ENCODE results near the gene MAP4K1.
"Not testable (repeated sequence)": the region's sequence is repeated elsewhere in the genome, so short reads cannot be mapped to it uniquely, and the experiment has no call there.

Gene MAP4K1

DNA sequence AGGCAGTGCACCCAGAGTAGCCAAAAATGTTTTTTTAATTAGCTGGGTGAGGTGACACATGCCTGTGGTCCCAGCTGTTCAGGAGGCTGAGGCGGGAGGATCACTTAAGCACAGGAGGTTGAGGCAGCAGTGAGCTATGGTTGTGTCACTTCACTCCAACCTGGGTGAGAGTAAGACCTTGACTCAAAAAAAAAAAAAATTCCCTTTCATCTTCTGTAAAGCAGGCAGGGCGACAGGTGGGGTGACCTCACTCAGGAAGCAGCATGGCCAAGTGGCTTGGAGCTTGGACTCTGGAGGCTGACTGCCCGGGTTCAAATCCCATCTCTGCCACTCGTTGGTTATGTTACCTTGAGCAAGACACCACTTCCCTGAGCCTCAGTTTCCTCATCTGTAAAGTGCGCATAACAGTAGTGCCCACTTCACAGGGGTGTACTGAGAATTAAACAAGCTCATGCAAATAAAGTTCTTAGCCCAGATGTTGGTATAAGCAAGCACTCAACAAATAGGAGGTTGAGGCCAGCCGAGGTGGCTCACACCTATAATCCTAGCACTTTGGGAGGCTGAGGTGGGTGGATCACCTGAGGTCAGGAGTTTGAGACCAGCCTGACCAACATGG is 48.3 kb downstream of the MAP4K1 start:
- DNase-seq (ENCODE audit: low read depth in 2 of 2), result no peak

DNA sequence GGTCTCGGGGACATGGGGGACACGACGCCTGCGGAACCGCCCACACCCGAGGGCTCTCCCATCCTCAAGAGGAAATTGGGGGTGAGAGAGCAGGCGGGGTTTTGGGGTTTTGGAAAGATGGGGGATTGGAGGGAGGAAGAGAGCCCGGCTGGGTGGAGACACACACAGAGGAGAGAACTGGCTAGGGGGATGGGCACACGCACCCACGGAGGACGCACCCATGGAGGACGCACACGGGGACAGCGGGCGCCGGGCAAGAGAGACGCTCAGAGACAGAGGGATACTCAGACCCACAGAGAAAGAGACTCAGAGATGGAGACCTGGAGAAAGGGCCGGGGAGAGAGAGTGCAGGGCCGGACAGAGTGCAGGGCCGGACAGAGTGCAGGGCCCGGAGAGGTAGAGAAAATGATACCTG is 52.1 kb downstream of the MAP4K1 start:
- DNase-seq (ENCODE audit: low read depth in 2 of 2), result no peak

DNA sequence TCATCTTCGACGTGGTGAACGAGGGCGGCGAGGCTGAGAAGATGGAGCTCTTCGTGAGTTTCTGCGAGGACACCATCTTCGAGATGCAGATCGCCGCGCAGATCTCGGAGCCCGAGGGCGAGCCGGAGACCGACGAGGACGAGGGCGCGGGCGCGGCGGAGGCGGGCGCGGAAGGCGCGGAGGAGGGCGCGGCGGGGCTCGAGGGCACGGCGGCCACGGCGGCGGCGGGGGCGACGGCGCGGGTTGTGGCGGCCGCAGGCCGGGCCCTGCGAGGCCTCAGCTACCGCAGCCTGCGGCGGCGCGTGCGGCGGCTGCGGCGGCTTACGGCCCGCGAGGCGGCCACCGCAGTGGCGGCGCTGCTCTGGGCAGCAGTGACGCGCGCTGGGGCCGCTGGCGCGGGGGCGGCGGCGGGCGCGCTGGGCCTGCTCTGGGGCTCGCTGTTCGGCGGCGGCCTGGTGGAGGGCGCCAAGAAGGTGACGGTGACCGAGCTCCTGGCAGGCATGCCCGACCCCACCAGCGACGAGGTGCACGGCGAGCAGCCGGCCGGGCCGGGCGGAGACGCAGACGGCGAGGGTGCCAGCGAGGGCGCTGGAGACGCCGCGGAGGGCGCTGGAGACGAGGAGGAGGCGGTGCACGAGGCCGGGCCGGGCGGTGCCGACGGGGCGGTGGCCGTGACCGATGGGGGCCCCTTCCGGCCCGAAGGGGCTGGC is 52.6 kb downstream of the MAP4K1 start:
- DNase-seq (ENCODE audit: low read depth in 2 of 2), result peak; percentile 12 to 24

DNA sequence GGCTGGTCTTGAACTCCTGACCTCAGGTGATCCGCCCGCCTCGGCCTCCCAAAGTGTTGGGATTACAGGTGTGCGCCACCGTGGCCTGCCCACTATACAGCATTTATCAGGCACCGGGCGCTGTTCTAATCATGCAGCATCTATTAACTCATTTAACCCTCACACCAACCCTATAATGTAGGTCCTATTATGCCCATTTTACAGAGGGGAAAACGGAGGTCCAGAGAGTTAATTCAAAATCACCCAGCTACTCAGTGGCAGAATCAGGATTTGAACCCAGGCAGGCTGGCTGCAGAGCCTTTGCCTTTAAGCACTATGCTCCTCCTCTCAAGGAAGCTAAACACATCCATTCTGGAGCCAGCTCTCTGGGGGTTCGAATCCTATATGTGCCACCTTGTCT is 54.3 kb downstream of the MAP4K1 start:
- no peak for DNase-seq (ENCODE audit: low read depth in 2 of 2)

DNA sequence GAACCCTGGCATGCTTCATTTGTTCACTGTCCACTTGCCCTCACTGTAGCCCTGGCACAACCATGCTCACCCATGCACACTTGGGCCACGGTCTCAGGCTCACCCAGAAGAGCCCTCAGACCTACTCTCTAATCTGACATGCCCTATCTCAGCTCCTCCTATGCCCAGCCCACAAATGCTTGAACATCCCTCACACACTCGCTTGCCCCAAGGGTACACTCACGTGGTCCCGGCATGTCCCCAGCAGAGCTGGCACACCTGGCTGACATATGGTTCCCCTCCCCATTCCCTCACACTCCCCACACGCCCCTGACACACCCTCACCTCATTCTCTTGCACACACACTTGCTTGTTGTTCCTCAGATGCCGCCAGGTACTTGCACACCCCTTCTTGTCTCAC is 55.7 kb downstream of the MAP4K1 start:
- no peak for DNase-seq (ENCODE audit: low read depth in 2 of 2)

DNA sequence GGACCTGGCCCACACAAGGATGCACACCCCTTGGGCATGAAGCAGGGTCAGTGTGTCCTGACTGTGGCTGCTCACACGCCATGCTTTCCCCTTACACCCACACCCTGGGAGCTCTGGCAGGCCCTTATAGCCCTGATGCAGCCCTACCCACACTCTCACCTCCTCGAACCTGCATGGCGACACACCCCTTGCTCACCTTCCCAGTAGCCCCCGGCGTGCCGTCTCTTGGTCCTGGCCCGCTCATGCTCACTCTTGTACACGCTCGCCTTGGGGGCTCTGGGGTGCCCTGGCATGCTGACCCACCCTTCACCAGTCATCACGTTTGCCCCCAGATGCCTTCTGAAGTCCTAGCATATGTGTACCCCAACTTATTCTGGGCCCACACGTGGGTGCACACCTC is 56.1 kb downstream of the MAP4K1 start:
- DNase-seq (ENCODE audit: low read depth in 2 of 2), result no peak

DNA sequence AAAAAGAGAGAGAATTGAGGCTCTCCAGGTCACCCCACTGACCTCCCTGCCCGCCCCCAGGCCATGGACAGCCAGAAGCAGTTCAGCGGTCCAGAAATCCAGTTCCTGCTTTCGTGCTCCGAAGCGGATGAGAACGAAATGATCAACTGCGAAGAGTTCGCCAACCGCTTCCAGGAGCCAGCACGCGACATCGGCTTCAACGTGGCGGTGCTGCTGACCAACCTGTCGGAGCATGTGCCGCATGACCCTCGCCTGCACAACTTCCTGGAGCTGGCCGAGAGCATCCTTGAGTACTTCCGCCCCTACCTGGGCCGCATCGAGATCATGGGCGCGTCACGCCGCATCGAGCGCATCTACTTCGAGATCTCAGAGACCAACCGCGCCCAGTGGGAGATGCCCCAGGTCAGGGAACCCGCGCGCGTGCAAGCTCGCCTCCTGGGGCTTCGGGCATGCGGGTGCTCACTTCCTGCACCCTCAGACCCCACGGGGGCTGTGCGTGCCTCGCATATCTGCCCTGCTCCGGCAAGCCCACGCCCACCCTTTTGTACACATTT is 56.6 kb downstream of the MAP4K1 start:
- no peak for DNase-seq (ENCODE audit: low read depth in 2 of 2)

DNA sequence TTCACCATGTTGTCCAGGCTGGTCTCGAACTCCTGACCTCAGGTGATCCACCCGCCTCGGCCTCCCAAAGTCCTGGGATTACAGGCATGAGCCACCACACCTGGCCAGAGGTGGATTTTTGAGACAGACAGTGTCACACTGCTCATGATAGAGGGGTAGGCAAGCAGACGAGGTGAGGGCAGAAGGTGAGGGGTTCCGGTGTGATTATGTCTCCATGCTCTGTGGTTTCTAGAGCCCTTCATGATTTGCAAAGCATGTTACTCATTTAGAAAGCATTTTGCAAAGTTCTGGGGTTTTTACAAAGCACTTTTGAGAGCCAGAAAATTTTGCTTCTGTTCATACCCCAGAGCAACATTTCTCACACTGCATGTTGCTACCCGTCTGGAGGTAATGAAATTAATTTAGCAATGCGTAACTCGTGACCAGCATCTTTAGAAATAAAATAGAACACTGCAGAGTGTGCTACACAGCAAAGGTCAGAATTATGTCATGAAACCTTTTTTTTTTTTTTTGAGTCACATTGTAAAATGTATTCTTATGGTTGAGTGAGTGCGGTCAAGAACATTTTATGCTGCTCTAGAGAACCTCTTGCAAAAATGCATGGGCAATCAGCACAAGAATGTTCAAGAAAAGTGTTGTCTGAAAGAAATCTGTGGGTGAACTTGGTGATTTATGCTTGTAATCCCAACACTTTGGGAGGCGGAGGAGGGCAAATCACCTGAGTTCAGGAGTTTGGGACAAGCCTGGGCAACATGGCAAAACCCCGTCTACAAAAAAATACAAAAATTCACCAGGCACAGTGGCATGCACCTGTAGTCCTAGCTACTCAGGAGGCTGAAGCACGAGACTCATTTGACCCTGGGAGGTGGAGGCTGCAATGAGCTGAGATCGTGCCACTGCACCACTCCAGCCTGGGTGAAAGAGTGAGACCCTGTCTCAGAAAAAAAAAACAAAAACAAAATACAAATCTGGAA is 58.0 kb downstream of the MAP4K1 start:
- no peak for DNase-seq (ENCODE audit: low read depth in 2 of 2)

DNA sequence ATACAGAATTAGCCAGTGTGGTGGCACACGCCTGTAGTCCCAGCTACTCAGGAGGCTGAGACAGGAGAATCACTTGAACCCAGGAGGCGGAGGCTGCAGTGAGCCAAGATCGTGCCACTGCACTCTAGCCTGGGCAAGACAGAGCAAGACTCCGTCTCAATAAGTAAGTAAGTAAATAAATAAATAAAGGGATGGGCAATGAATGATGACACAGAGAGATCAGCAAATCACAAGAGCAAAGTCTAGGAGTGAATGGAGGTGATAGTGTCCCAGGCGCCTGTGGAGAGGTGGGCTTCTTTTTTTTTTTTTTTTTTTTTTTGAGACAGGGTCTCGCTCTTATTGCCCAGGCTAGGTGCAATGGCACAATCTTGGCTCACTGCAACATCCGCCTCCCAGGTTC is 58.8 kb downstream of the MAP4K1 start:
- not testable (repeated sequence) for DNase-seq (ENCODE audit: low read depth in 2 of 2)

DNA sequence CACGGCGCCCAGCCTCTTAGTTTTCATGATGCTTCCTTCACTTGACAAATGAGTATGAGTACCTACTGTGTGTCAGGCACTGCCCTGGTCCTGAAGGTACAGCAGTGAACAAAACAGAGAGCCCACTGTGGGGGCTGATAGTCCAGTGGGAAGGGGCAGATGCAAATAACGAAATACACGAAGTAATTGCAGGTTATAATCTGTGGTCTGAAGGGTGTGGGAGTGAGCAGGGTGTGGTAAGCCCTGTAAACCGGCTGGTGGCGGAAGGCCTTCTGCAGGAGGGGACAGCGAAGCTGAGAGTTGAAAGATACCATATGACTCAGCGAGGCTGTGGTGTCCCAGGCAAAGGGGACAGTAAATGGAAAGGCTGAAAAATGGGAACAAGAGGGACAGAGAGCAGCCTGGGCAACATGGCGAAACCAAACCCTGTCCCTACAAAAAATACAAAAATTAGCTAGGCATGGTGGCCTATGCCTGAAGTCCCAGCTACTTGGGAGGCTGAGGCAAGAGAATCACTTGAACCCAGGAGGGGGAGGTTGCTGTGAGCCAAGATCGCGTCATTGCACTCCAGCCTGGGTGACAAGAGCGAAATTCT is 60.5 kb downstream of the MAP4K1 start:
- DNase-seq (ENCODE audit: low read depth in 2 of 2), result no peak

DNA sequence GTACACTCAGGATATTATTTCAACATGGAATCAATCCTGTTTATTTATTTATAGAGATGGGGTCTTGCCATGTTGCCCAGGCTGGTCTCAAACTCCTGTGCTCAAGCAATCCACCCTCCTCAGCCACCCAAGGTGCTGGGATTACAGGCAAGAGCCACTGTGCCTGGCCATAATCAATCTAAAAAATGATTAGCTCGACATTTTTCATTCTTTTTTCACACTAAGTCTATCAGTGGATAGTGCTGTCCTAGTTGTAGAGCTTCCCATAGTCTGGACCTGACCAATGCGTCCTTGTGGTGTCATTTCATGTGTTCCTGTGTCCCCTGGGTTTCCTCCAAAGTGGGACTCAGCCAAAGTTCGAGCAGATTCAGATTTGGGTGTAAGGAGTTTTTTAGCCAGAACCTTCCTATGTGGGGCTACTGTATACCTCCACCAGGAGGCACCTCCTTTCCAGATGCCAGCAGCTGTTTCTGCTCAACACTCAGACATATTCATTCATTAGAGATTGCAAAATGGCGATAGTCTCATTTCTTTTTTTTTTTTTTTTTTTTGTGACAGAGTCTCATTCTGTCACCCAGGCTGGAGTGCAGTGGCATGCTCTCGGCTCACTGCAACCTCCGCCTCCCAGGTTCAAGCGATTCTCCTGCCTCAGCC is 61.1 kb downstream of the MAP4K1 start:
- DNase-seq (ENCODE audit: low read depth in 2 of 2), result no peak

DNA sequence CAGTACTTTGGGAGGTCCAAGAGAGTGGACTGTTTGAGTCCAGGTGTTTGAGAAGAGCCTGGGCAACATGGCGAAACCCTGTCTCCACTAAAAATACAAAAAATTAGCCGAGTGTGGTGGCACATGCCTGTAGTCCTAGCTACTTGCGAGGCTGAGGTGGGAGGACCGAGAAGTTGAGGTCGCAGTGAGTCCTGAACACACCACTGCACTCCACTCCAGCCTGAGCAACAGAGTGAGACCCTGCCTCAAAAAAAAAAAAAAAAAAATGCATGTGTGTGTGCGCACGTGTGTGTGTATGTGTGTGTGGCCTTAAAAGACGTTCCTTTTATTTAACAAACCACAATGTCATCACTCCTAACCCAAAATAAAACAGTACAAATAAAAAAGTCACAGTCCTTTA is 62.6 kb downstream of the MAP4K1 start:
- no peak for DNase-seq (ENCODE audit: low read depth in 2 of 2)

DNA sequence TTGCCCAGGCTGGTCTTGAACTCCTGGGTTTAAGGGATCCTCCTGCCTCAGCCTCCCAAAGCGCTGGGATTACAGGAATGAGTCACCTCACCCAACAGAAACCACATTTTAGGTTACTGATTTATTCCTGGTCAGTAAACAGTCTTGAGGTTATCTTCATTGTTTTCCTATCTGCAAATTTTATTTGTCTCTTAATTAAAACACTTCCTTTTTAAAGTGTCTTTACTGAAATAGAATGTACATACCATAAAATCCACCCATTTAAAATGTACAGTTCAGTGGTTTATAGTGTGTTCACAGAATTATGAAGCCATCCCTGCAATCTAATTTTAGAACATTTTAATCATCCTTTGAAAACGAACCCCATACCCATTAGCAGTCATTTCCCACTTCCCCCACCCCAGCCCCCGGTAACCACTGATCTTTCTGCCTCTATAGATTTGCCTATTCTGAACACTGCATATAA is 63.0 kb downstream of the MAP4K1 start:
- no peak for DNase-seq (ENCODE audit: low read depth in 2 of 2)

DNA sequence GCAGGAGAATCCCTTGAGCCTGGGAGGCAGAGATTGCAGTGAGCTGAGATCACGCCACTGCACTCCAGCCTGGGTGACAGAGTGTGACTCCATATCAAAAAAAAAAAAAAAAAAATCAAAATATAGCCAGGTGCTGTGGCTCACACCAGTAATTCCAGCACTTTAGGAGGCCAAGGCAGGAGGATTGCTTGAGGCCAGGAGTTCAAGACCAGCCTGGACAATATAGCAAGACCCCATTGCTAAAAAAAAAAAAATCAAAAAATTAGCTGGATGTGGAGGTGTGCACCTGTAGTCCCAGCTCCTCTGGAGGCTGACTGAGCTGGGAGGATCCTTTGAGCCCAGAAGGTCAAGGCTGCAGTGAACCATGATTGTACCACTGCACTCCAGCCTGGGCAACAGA is 64.5 kb downstream of the MAP4K1 start:
- not testable (repeated sequence) for DNase-seq (ENCODE audit: low read depth in 2 of 2)

DNA sequence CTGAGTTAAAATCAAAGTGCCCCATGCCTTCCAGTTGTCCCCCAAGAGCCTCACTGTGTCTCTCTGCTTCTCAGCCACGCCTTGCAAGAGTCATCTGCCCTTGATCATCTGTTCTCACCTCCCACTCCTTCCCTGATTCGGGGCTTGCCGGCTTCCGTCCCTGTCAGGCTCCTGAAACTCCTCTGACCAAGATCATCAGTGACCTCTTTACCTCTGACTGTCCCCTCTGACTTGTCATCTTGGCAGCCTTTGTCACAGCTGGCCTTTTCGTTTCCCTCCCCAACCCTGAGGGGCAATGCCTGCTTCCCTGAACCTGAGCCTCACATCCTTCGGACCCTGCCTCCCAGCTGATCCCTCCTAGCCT is 66.3 kb downstream of the MAP4K1 start:
- DNase-seq (ENCODE audit: low read depth in 2 of 2), result peak; percentile 51 to 53

DNA sequence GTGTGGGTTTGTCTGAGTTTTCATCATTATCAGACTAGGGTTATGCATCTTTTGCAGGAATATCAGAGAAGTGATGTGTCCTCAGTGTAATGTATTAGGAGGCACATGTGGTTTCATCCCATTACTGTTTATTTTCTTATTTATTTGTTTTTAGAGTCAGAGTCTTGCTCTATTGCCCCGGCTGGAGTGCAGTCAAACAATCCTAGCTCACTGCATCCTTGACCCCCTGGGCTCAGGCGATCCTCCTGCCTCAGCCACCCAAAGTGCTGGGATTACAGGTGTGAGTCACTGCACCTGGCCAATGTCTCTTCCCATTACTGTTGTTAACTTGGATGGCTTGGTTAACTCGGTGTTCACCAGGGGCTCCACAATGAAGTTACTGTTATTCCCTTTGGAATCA is 67.4 kb downstream of the MAP4K1 start:
- DNase-seq (ENCODE audit: low read depth in 2 of 2), result no peak

DNA sequence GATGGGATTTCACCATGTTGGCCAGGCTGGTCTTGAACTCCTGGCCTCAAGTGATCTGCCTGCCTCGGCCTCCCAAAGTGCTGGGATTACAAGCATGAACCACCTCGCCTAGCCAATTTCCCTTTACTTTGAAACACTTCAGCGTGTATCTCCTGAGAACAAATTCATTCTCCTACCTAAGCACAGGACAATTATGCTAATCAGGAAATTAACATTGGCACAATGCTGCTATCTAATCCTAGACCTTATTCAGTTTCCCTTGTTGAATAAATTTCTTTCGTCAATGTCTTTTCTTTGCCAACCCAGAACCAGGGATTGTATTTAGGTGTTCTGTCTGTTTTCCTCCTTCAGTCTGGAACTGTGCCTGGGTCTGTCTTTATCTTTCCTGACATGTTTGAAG is 67.8 kb downstream of the MAP4K1 start:
- DNase-seq (ENCODE audit: low read depth in 2 of 2), result no peak

DNA sequence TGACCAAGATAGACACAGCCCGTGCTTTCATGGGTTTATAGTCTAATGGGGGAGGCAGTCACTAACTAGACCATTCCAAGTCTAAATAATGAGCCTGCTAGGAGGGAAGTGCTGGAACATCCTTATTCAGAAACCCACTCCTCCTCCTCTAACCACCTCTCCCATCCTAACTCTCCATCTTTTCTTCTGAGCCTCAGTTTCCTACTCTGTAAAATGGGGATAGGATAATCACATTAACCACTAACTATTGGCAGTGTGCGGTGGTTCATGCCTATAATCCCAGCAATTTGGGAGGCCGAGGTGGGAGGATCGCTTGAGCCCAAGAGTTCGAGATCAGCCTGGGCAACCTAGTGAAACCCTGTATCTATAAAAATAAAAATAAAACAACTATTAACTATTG is 68.7 kb downstream of the MAP4K1 start:
- no peak for DNase-seq (ENCODE audit: low read depth in 2 of 2)

DNA sequence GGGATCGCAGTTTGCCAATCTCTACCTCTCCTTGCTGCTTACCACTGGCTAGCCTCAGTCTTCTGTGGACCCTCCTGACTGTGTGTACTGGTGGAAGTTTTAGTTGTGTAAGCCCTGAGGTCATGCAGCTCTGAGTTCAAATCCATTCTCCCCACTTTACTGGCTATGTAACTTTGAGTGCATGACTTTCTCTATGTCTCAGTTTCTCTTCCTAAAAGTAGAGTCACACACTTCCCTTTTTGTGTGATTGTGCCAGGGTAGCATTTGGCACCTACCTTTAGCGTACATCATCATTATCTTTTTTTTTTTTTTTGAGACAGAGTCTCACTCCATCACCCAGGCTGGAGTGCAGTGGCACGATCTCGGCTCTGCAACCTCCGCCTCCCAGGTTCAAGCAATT is 70.3 kb downstream of the MAP4K1 start:
- DNase-seq (ENCODE audit: low read depth in 2 of 2), result no peak

DNA sequence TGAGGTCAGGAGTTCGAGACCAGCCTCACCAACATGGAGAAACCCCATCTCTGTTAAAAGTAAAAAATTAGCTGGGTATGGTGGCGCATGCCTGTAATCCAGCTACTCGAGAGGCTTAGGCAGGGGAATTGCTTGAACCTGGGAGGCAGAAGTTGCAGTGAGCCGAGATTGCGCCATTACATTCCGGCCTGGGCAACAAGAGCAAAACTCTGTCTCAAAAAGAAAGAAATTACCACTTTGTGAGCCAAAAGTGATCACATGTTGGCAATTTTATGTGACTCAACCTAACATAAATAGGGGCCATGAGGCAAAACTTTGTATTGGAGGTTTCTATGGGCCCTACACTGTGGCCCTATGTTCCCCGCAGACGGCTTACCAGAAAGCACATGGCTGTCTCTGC is 72.2 kb downstream of the MAP4K1 start:
- no peak for DNase-seq (ENCODE audit: low read depth in 2 of 2)

DNA sequence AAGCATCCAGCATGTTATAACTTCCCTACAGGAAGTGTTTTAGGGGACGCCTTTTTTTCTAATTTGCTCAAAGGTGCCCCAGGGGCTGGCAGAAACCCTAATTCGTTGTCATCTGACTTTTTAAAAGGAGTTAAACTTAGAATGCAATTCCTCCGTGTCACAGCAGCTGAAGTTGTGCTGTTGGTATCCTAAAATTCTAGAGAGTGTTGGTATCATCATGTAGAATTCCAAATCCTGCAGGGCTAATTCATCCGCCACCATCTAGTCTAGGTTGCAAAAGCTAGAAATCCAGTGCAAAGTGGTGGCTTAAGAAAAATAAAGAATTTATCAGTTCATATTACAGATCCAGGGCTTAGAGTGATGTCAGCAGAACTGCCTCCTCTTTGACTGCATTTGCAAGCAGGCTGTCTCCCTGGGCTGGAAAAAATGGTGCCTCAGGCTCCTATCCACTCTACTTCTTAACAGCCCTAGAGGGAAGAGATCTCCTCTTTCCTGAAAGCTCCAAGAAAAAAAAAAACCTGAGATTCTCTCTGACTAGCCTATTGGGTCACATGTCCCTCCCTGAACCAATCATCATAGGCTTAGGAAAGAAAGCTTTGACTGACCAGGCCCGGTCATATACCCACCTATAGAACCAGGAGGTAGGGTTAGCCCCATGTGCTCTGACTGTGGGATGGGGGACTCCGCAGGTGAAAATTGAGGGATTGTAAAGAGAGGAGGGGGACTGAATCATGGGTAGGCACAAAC is 73.0 kb downstream of the MAP4K1 start:
- no peak for DNase-seq (ENCODE audit: low read depth in 2 of 2)
